RWPE1 (cell line): ENCODE measurements around the gene OR1J4.

Source experiments
- CTCF ChIA-PET: fragments of 350-600 bp; sonication (Branson Sonifier 250); formaldehyde crosslinking; extraction: SDS; loops from one replicate; lab custom pipeline; 2021; lab: Yijun Ruan, JAX
- POLR2A ChIA-PET: fragments of 400-600 bp; formaldehyde crosslinking; extraction: SDS; loops from one replicate; lab custom pipeline; 2020; ENCODE audit warnings: antibody characterized with exemption; ENCODE audit not compliant: low non-redundant PET; lab: Yijun Ruan, JAX
- DNase-seq: peaks from one replicate; pipeline ENCODE4 v3.0.0; 2012; ENCODE audit warnings: low spot score
- H3K27ac ChIP-seq: fragments of 450-650 bp; 2 replicates; pipeline ENCODE4 v1.5.1; 2017
- CTCF ChIP-seq: fragments of 450-650 bp; conservative IDR thresholded peaks from 2 replicates; pipeline ENCODE4 v1.5.1; 2017; ENCODE audit warnings: low read depth, mild to moderate bottlenecking

OR1J4 gene

GRCh38 chr9:122561446-122561845 lies 42.5 kb downstream of the OR1J4 start:
- CTCF ChIA-PET = interaction anchor here (0.6 kb wide), 1 partner anchor 146 kb away, joined by 3 read pairs; no protein-coding TSS in a partner anchor
- no peak overlapping the region for H3K27ac ChIP-seq

GRCh38 chr9:122562134-122562760 lies 43.3 kb downstream of the OR1J4 start:
- DNase-seq = no peak
- ChIA-PET CTCF (no interaction called here), POLR2A (no interaction called here)
- TF ChIP-seq CTCF = no peak
- H3K27ac ChIP-seq = no peak overlapping the region

More at GRCh38 chr9:122561446-122561845, 42.5 kb downstream of the OR1J4 start:
- POLR2A ChIA-PET = no interaction called here
- no peak for DNase-seq
- no peak for TF ChIP-seq CTCF

GRCh38 chr9:122567901-122568300 lies 49.0 kb downstream of the OR1J4 start:
- ChIA-PET CTCF (no interaction called here), POLR2A (no interaction called here)
- no peak for DNase-seq
- H3K27ac ChIP-seq = no peak overlapping the region
- TF ChIP-seq CTCF = no peak
